ENCODE measurements around the gene TDRKH. TPM values are rescaled to one million over a fixed set of nuclear protein-coding genes. Genes with fewer than 3 reads are reported as not detected.
"Not testable (repeated sequence)": the region's sequence is repeated elsewhere in the genome, so short reads cannot be mapped to it uniquely, and the experiment has no call there.

TDRKH gene
- total RNA-seq, 1 donor from 2014 or later, result 12.0 TPM

DNA sequence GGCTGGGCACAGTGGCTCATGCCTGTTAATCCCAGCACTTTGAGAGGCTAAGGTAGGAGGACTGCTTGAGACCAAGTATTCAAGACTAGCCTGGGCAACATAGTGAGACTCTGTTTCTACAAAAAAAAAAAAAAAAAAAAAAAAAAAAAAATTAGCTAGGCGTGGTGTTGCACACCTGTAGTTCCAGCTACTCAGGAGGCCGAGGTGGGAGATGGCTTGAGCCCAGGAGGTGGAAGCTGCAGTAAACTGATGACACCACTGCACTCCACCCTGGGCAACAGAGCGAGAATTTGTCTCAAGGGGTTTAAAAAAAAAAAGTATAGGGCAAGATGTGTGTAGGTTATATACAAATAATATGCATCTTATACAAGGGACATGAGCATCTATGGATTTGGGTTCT is 2.6 kb downstream of the TDRKH start:
- Histone ChIP-seq H3K4me3 (ENCODE audit: low read depth, low read length) (no peak overlapping the region), H3K36me3 (ENCODE audit: control insufficient read depth, insufficient read depth, low read length) (no peaks in the 10 kb centered on the region), H3K27me3 (ENCODE audit: control insufficient read depth, insufficient read depth, low read length) (no peaks in the 10 kb centered on the region)
- TF ChIP-seq, protein P1, sequence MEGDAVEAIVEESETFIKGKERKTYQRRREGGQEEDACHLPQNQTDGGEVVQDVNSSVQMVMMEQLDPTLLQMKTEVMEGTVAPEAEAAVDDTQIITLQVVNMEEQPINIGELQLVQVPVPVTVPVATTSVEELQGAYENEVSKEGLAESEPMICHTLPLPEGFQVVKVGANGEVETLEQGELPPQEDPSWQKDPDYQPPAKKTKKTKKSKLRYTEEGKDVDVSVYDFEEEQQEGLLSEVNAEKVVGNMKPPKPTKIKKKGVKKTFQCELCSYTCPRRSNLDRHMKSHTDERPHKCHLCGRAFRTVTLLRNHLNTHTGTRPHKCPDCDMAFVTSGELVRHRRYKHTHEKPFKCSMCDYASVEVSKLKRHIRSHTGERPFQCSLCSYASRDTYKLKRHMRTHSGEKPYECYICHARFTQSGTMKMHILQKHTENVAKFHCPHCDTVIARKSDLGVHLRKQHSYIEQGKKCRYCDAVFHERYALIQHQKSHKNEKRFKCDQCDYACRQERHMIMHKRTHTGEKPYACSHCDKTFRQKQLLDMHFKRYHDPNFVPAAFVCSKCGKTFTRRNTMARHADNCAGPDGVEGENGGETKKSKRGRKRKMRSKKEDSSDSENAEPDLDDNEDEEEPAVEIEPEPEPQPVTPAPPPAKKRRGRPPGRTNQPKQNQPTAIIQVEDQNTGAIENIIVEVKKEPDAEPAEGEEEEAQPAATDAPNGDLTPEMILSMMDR (IDR thresholded peaks at IDR 0.05; ENCODE audit: insufficient read depth, low read length, poor library complexity, severe bottlenecking), result no peak
- DNase-seq (ENCODE audit: low read depth), result no peak

DNA sequence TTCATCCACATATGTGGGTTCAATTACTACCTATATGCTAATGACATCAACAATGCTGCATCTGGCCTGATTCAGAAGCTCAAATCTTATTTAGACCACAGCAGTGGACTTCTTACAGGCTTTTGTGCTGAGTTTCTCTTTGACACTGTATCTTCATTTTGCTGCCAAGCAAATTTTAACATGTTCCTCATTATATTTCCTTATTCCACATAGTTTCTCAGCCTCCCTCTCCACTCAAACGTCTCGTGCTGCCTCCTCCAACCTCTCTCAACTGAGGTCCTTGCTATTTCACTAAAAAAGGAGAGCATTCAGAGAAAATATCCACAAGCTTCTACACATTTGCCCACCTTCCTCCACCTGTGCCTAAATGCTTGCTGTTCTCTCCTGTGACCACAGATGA is 6.5 kb downstream of the TDRKH start:
- no peak for DNase-seq (ENCODE audit: low read depth)
- TF ChIP-seq, protein P1 (IDR thresholded peaks at IDR 0.05; ENCODE audit: insufficient read depth, low read length, poor library complexity, severe bottlenecking), result no peak
- H3K27me3 ChIP-seq (ENCODE audit: control insufficient read depth, insufficient read depth, low read length), result no peaks in the 10 kb centered on the region

DNA sequence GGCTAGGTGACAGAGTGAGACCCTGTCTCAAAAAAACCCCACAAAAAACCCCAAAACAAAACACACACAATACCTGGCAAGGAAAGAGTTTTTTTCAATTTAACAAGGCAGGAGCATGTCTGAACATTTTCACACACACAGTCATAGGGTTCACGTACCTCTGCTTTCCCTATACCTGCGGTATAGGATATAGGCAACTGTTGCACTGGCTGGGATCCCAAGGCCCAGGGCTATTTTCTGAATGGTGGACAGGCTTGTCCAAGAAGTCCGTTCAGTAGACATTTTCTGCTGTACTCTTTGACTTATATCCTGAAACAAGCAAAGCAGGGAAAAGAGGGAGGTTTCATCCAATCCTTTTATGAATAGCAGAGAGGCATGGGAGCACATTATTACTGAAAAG is 7.6 kb downstream of the TDRKH start:
- no peak overlapping the region for H3K4me3 ChIP-seq (ENCODE audit: low read depth, low read length)
- no peak for DNase-seq (ENCODE audit: low read depth)
- no peaks in the 10 kb centered on the region for H3K27me3 ChIP-seq (ENCODE audit: control insufficient read depth, insufficient read depth, low read length)
- TF ChIP-seq, protein P1 (IDR thresholded peaks at IDR 0.05; ENCODE audit: insufficient read depth, low read length, poor library complexity, severe bottlenecking), result no peak
- no peaks in the 10 kb centered on the region for H3K36me3 ChIP-seq (ENCODE audit: control insufficient read depth, insufficient read depth, low read length)

More for the DNA sequence above, 6.5 kb downstream of the TDRKH start:
- Histone ChIP-seq H3K4me3 (ENCODE audit: low read depth, low read length) (no peak overlapping the region), H3K36me3 (ENCODE audit: control insufficient read depth, insufficient read depth, low read length) (no peaks in the 10 kb centered on the region)

DNA sequence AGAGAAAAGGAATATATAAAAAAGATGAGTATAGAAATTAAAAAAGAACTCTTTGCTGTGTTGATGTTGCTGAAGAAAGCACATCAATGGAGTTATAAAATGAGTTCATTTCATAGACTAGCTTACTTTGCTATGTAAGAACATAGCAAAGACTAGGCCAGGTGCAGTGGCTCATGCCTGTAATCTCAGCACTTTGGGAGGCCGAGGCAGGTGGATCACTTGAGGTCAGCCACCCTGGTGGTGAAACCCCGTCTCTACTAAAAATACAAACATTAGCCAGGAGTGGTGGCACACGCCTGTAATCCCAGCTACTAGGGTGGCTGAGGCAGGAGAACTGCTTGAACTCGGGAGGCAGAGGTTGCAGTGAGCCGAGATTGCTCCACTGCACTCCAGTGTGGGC is 8.3 kb downstream of the TDRKH start:
- not testable (repeated sequence) for DNase-seq (ENCODE audit: low read depth); H3K27me3 ChIP-seq (ENCODE audit: control insufficient read depth, insufficient read depth, low read length); H3K4me3 ChIP-seq (ENCODE audit: low read depth, low read length); H3K36me3 ChIP-seq (ENCODE audit: control insufficient read depth, insufficient read depth, low read length)

DNA sequence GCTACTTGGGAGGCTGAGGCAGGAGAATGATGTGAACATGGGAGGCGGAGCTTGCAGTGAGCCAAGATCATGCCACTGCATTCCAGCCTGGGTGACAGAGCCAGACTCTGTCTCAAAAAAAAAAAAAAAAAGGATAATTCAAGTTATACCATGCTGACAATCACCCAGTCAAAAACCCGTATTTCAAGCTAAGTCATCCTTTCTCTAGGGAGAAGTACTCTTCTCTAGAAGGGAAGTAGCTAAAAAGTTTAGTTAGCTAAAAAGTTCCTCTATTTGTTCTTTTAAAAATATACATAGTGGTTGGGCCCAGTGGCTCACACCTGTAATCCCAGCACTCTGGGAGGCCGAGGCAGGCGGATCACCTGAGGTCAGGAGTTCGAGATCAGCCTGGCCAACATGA is 9.6 kb downstream of the TDRKH start:
- not testable (repeated sequence) for H3K27me3 ChIP-seq (ENCODE audit: control insufficient read depth, insufficient read depth, low read length); DNase-seq (ENCODE audit: low read depth); H3K36me3 ChIP-seq (ENCODE audit: control insufficient read depth, insufficient read depth, low read length); H3K4me3 ChIP-seq (ENCODE audit: low read depth, low read length)

DNA sequence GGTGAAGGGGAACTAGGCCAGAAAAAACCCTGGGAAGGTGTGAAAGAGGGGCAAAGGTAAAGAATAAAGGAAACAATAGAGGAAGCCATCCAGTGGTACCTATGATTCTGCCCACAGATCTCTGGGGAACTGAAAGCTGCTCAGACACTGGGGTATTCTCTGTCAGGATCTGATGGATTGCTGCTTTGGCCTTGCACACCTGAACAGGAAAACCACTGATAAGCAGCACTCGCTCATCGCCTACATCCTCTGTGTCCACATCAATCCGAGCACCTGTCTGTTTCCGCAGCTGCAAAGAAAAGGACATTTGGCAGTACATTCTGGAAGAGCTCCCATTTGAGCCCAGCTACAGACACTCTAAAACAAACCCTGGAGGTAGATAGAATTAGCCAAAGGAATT is 10.4 kb downstream of the TDRKH start:
- DNase-seq (ENCODE audit: low read depth), result no peak
- Histone ChIP-seq H3K36me3 (ENCODE audit: control insufficient read depth, insufficient read depth, low read length) (no peaks in the 10 kb centered on the region), H3K4me3 (ENCODE audit: low read depth, low read length) (no peak overlapping the region), H3K27me3 (ENCODE audit: control insufficient read depth, insufficient read depth, low read length) (no peaks in the 10 kb centered on the region)
- TF ChIP-seq, protein P1 (IDR thresholded peaks at IDR 0.05; ENCODE audit: insufficient read depth, low read length, poor library complexity, severe bottlenecking), result no peak

DNA sequence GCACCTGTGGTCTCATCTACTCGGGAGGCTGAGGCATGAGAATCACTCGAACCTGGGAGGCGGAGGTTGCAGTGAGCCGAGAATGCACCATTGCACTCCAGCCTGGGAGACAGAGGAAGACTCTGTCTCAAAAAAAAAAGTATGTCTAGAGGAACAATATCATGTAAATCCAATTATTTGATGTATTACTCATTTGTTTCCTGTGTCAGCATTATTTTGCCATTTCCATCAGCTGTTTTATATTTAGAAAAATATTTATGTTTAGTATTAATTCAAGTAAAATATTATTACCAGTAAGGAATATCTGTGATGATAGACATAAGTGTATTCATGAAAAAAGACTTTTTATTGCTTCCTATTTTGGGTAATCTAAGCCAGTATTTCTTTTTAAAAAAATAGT is 13.0 kb downstream of the TDRKH start:
- TF ChIP-seq, protein P1 (IDR thresholded peaks at IDR 0.05; ENCODE audit: insufficient read depth, low read length, poor library complexity, severe bottlenecking), result no peak
- Histone ChIP-seq H3K36me3 (ENCODE audit: control insufficient read depth, insufficient read depth, low read length) (no peaks in the 10 kb centered on the region), H3K4me3 (ENCODE audit: low read depth, low read length) (no peak overlapping the region), H3K27me3 (ENCODE audit: control insufficient read depth, insufficient read depth, low read length) (no peaks in the 10 kb centered on the region)
- no peak for DNase-seq (ENCODE audit: low read depth)

Data from kidney epithelial cell (primary cell).